ENCODE measurements around the gene EPHA5. TPM values are rescaled to one million over a fixed set of nuclear protein-coding genes. Genes with fewer than 3 reads are reported as not detected.

Gene EPHA5
- total RNA-seq, 1 experiment from 2014 or later, result 0.04 TPM

DNA sequence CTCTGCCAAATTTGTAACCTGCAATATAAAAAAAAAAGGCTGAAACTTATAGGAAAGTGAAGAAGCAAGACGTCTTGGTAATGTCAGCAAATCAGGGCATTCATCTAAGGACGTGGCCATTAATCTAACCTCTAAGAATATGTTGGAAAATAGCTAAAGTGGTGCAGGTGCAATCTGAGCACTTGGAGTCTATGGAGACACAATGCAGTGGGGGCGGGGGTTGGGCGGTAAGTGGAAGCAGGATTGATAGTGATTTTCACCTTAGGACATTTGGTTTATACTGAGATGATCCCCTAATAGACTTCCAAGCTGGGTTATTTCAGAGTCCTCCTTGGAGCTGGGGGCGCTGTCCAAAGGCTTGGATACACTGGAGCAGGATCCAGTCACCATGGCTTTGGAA, 283.4 kb downstream of the EPHA5 start (continued):
- no peak for TF ChIP-seq E2F4 (CRISPR knock-in tag; IDR thresholded peaks at IDR 0.05; ENCODE audit: borderline replicate concordance, low read depth)

GRCh38 chr4:65383589-65384305, 286.5 kb downstream of the EPHA5 start:
- Mint-ChIP-seq H3K27me3 (ENCODE audit: low read depth) (no peaks in the 10 kb centered on the region), H3K9me3 (peaks cover 5% of the 10 kb centered on the region; the same call in 1 of the 2 replicates), H3K36me3 (no peaks in the 10 kb centered on the region), H3K4me3 (no peak overlapping the region), H3K4me1 (peaks cover 5% of the 10 kb centered on the region), H3K27ac (no peak overlapping the region)
- TF ChIP-seq USF2 (CRISPR knock-in tag; IDR thresholded peaks at IDR 0.05) (no peak), HMGXB4 (CRISPR knock-in tag; IDR thresholded peaks at IDR 0.05) (no peak), CREM (CRISPR knock-in tag; IDR thresholded peaks at IDR 0.05) (no peak), IRF1 (CRISPR knock-in tag; IDR thresholded peaks at IDR 0.05) (no peak), NR1H2 (CRISPR knock-in tag; IDR thresholded peaks at IDR 0.05) (no peak), PRDM15 (CRISPR knock-in tag; IDR thresholded peaks at IDR 0.05) (no peak), ZNF263 (CRISPR knock-in tag; IDR thresholded peaks at IDR 0.05; ENCODE audit: low read depth) (no peak), IRF2 (CRISPR knock-in tag; IDR thresholded peaks at IDR 0.05; ENCODE audit: borderline replicate concordance, low read depth) (no peak)
- TF ChIP-seq, protein P1, sequence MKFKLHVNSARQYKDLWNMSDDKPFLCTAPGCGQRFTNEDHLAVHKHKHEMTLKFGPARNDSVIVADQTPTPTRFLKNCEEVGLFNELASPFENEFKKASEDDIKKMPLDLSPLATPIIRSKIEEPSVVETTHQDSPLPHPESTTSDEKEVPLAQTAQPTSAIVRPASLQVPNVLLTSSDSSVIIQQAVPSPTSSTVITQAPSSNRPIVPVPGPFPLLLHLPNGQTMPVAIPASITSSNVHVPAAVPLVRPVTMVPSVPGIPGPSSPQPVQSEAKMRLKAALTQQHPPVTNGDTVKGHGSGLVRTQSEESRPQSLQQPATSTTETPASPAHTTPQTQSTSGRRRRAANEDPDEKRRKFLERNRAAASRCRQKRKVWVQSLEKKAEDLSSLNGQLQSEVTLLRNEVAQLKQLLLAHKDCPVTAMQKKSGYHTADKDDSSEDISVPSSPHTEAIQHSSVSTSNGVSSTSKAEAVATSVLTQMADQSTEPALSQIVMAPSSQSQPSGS (CRISPR knock-in tag; IDR thresholded peaks at IDR 0.05; ENCODE audit: borderline replicate concordance, low read depth), result no peak
- TF ChIP-seq, protein P2, sequence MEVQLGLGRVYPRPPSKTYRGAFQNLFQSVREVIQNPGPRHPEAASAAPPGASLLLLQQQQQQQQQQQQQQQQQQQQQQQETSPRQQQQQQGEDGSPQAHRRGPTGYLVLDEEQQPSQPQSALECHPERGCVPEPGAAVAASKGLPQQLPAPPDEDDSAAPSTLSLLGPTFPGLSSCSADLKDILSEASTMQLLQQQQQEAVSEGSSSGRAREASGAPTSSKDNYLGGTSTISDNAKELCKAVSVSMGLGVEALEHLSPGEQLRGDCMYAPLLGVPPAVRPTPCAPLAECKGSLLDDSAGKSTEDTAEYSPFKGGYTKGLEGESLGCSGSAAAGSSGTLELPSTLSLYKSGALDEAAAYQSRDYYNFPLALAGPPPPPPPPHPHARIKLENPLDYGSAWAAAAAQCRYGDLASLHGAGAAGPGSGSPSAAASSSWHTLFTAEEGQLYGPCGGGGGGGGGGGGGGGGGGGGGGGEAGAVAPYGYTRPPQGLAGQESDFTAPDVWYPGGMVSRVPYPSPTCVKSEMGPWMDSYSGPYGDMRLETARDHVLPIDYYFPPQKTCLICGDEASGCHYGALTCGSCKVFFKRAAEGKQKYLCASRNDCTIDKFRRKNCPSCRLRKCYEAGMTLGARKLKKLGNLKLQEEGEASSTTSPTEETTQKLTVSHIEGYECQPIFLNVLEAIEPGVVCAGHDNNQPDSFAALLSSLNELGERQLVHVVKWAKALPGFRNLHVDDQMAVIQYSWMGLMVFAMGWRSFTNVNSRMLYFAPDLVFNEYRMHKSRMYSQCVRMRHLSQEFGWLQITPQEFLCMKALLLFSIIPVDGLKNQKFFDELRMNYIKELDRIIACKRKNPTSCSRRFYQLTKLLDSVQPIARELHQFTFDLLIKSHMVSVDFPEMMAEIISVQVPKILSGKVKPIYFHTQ (CRISPR knock-in tag; IDR thresholded peaks at IDR 0.05), result no peak
- POLR2A ChIA-PET, result no interaction called here
- ATAC-seq (no peak), DNase-seq (ENCODE audit: low spot score) (no peak)
- CTCF ChIA-PET, result no interaction called here

Data from WTC11 (cell line).